Nucleus accumbens (tissue), 56 donors: ENCODE measurements around the gene LRRTM4.
A peak's percentile ranks its signal among the peaks of the same experiment; 100 is the strongest.

Experiments used
- DNase-seq, 56 donors: peaks; one replicate each; lab custom pipeline; 2025; lab: John Stamatoyannopoulos, UW

LRRTM4 gene

GRCh38 chr2:77013457-77013856, 508.7 kb downstream of the LRRTM4 start:
- DNase-seq: no peak

- no peak for DNase-seq
Measured at GRCh38 chr2:77009307-77009706, 512.9 kb downstream of the LRRTM4 start.

GRCh38 chr2:77008853-77009252, 513.3 kb downstream of the LRRTM4 start:
- no peak for DNase-seq

DNA sequence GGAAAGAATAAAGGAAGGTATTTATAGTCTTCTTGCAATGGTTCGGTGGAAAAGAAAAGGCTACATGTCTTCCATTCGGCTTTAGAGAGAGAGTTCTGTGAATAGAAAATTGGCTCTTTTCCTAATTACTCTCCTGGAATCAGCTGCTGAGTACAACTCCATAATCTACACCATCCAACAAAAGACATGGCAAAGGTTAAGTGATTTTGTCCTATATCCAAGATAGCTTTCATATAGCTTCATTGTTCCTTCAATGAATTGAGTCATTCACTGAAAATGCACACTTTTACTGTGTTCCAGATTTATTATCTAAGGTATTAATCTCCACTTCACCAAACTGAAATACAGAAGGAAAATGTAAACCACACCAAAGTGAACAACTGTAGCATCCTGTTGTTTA, 514.5 kb downstream of the LRRTM4 start:
- no peak for DNase-seq

DNA sequence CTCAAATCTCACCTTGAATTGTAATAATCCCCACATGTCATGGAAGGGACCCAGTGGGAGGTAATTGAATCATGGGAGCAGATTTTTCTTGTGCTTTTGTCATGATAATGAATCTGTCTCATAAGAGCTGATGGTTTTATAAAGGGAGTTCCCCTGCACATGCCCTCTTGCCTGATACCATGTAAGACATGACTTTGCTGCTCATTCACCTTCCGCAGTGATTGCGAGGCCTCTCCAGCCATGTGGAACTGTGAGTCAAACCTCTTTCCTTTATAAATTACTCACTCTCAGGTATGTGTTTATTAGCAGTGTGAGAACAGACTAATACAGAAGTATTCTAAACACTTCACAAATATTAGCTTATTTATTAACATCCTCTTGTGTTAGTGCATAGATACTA, 516.7 kb downstream of the LRRTM4 start:
- DNase-seq: no peak

- DNase-seq: no peak
Measured at GRCh38 chr2:77001895-77002294, 520.3 kb downstream of the LRRTM4 start.

DNA sequence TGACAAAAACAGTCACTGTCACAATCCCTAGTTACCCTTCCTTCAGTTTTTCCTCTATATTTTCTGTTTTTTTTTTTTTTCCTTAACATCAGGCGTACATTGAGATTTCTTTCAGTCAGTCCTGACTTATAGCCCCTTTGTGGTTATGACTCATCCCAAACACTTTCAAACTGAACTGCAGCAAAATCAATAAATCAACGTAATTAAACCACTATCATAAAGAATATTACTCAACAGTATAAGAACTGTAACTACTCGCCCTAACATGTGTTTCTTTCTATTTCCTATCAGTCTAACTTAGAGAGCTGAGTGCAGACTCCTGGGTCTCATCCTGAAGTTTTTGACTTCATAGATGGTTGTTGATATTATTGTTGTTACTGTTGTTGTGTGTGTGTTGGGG, 523.5 kb downstream of the LRRTM4 start:
- DNase-seq: no peak

DNA sequence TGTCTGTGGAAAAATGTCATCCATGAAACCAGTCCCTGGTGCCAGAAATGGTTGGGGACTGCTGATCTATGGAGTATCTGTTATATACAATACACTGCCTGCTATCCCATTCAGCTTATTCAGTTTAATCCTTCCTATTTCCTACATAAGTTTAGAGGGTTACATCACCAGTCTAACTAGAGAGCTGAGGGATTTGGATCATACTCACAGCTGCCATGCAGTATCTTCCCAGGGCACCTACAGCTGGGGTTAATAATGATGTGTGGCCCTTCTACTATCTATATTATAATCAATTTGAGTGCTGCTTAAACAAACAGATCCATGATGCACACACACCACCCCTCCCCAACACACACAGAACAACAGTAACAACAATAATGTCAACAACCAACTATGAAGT, 524.0 kb downstream of the LRRTM4 start:
- no peak for DNase-seq

DNA sequence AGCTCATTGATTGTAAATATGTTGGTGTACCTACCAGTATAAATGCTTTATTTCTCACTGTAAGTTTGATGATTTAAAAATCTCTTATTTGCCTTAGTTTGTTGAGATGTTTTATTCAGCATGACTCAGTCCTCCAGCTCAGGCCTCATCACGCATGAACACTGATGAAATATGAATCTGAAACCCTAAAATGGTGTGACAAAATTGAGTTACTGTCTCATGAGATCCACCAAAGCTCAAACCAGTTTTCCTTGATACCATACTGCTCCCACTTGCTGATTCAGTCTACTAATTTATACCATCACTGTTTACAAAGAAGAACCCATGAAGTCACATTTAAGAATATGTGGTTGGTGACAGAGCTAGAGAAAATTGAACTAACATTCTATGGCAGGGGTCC, 524.9 kb downstream of the LRRTM4 start:
- no peak for DNase-seq

DNA sequence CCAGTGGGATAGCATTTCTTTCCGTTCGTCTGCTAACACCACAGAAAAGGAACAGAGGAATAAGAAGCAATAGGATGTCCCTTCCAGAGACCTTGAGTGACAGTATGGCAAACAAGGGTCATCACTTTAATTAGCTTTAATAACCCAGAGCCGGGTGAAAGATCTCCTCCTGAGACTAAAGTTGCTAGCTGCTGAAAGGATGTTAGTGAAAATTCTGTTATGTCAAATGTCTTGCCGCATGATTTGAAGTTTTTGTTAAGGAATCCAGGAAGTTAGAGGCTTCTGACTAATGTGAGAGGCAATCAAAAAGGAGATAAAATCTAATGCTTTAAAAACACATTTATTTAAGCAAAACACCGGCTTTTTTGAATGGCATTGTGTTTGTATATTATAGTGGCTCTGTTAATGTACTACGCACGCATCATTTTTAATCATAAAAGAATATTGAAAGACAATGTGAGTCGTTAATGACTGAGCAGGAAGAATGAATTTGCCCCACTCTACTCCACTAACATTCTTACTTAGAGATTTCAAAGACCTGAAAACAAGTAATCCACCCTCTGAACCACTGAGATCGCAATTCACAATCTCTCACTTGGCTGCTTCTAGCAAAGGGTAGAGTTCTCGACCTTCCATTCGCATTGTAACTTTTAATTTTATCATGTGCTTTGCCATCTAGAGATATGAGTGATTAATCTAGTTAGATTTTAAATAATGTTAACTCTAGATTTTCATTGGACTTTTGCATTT, 536.6 kb downstream of the LRRTM4 start:
- DNase-seq: no peak

- no peak for DNase-seq
Measured at GRCh38 chr2:76984359-76984758, 537.8 kb downstream of the LRRTM4 start.

GRCh38 chr2:76980067-76980787, 541.9 kb downstream of the LRRTM4 start:
- no peak for DNase-seq

GRCh38 chr2:76977846-76978727, 544.1 kb downstream of the LRRTM4 start:
- no peak for DNase-seq

GRCh38 chr2:76975752-76976151, 546.4 kb downstream of the LRRTM4 start:
- no peak for DNase-seq

DNA sequence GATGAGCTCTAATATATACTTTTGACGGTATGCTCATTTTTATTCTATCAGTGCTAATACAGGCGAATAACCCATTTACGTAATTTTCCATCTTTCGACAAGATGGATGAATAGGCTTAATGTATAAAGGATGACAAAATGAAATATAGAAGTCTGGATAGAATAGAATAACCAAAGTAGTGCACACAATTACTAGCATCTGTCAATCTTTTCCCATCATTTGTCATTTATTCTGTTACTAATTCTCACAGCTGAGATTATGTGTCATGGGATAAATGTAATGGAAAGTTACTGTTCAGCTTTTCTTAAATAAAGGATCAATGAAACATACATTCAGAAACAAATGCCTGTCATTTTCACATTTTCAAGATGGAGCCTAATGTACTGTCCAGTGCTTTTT, 548.6 kb downstream of the LRRTM4 start:
- no peak for DNase-seq

DNA sequence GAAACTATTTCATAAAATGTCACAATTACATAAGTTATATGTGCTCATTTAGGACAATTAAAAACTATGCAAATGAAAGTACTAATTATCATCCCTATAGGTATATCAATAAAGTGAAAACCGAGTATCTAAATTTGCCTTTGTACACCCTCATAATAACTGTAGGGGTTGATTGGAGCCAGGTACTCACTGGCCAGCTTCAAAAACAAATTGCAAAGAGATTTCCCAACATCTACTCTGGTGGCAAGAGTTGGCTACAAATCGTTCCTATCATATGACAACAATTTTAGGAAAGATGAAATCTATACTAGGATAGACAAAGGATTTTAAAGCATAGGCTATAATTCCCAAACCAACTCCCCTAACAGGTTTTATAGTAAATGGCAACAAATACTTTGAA, 556.4 kb downstream of the LRRTM4 start:
- DNase-seq: no peak

- no peak for DNase-seq
Measured at GRCh38 chr2:76958749-76959148, 563.4 kb downstream of the LRRTM4 start.

DNA sequence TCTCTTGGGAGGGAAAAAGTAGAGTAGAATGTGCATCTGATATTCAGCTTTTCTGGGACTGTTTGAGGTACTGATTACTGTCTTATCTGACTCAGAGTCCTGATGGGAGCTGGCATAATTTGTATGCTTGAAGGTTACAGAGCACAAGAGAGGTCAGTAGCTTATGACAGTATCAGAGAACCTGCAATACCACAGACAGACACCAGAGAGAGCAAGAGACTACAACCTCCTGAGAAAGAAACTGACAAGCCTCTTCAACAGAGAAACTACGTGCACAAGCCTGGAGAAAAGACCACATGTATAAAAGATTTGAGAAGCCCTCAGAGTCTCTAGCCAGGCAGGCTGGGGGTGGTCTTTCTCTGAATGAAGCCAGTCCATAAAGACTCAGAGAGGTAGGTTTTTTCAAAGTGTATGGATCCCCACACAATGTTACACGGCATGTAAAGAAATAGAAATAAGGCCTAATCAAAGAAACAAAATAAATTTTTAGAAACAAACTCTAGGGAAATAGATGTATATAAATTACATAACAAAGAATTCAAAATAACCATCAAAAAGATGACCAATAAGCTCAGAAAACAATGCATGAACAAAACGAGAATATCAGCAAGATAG, 568.3 kb downstream of the LRRTM4 start:
- DNase-seq: peak in 29 of 56 donors; percentile 0 to 47 (median 7)

GRCh38 chr2:76946631-76947145, 575.5 kb downstream of the LRRTM4 start:
- DNase-seq: no peak

- DNase-seq: no peak
Measured at GRCh38 chr2:76940559-76940958, 581.6 kb downstream of the LRRTM4 start.

GRCh38 chr2:76938153-76938552, 584.0 kb downstream of the LRRTM4 start:
- DNase-seq: no peak
